Suppressor macrophage (primary cell): ENCODE results near the gene UMPS.
"Not testable (repeated sequence)": the region's sequence is repeated elsewhere in the genome, so short reads cannot be mapped to it uniquely, and the experiment has no call there.

Experiments used
- DNase-seq, 4 experiments: peaks; one replicate each; pipeline ENCODE4 v3.0.0-alpha.2; 2020 to 2022

Gene UMPS

GRCh38 chr3:124707656-124708062 is 22.6 kb upstream of the UMPS start:
- no peak for DNase-seq

GRCh38 chr3:124714223-124714853 is 15.9 kb upstream of the UMPS start:
- DNase-seq, result no peak

- DNase-seq, result no peak
Measured at GRCh38 chr3:124722589-124722988, 7.7 kb upstream of the UMPS start.

- no peak for DNase-seq
Measured at GRCh38 chr3:124730941-124731297, 667 bp downstream of the UMPS start.

GRCh38 chr3:124731760-124732159 is 1.5 kb downstream of the UMPS start:
- DNase-seq, result no peak

GRCh38 chr3:124741027-124741426 is 10.8 kb downstream of the UMPS start:
- DNase-seq, result no peak

GRCh38 chr3:124745756-124746155 is 15.5 kb downstream of the UMPS start:
- no peak for DNase-seq

GRCh38 chr3:124747111-124747981 is 17.1 kb downstream of the UMPS start:
- DNase-seq, result no peak

- DNase-seq, result no peak
Measured at GRCh38 chr3:124748560-124749198, 18.4 kb downstream of the UMPS start.

GRCh38 chr3:124749877-124750276 is 19.6 kb downstream of the UMPS start:
- not testable (repeated sequence) for DNase-seq

GRCh38 chr3:124751501-124751900 is 21.2 kb downstream of the UMPS start:
- DNase-seq, result no peak

- no peak for DNase-seq
Measured at GRCh38 chr3:124752051-124752450, 21.8 kb downstream of the UMPS start.

GRCh38 chr3:124757926-124758325 is 27.7 kb downstream of the UMPS start:
- DNase-seq, result not testable (repeated sequence)

GRCh38 chr3:124758851-124759635 is 28.8 kb downstream of the UMPS start:
- DNase-seq, result no peak

- DNase-seq, result no peak
Measured at GRCh38 chr3:124759666-124760401, 29.6 kb downstream of the UMPS start.

GRCh38 chr3:124760601-124761000 is 30.3 kb downstream of the UMPS start:
- DNase-seq, result no peak

GRCh38 chr3:124761250-124761796 is 31.1 kb downstream of the UMPS start:
- peak; percentile 87 to 94 (median 92) for DNase-seq

- DNase-seq, result peak in 1 of 4 experiments; percentile 40
Measured at GRCh38 chr3:124761935-124762660, 31.8 kb downstream of the UMPS start.

- no peak for DNase-seq
Measured at GRCh38 chr3:124762661-124763011, 32.4 kb downstream of the UMPS start.

GRCh38 chr3:124763206-124763605 is 33.0 kb downstream of the UMPS start:
- no peak for DNase-seq
